K562 (cell line): ENCODE data around the gene GMEB2. TPM values are rescaled to one million over a fixed set of nuclear protein-coding genes. Genes with fewer than 3 reads are reported as not detected.

ENCODE experiments used
- ATAC-seq: fragments of 200-7000 bp; cut with Tn5 transposase; 3 replicates; pipeline ENCODE4 v1.9.1; 2020; ENCODE audit warnings: moderate library complexity
- BruUV-seq: library from RNA; stranded (reverse); fragments of 400-500 nt; replicated peaks from 2 replicates; lab custom pipeline; 2021; lab: Mats Ljungman, UMichigan
- CTCF ChIA-PET: fragments of 300-600 bp; formaldehyde crosslinking; extraction: SDS; loops from one replicate; lab custom pipeline; 2021; ENCODE audit warnings: low intra/inter-chr PET ratio; lab: Yijun Ruan, JAX
- POLR2A ChIA-PET: fragments of 300-600, 350-650 bp; sonication (Branson Sonifier 250); formaldehyde crosslinking; extraction: SDS; loops from one replicate; lab custom pipeline; 2021; ENCODE audit warnings: antibody characterized with exemption, inconsistent platforms; lab: Yijun Ruan, JAX
- DNase-seq, 4 experiments: peaks; one replicate each; pipeline versions ENCODE4 v3.0.0 to v3.0.0-alpha.2; 2011 to 2018; ENCODE audit warnings: low spot score in 3 of 4, mixed read lengths in 3 of 4; ENCODE audit errors: extremely low read depth in 1 of 4
- FAIRE-seq: peaks from 2 replicates; lab custom pipeline; 2011; peaks lifted over from hg19 to GRCh38; lab: Jason Lieb, UNC
- H2AFZ ChIP-seq: 2 replicates; pipeline ENCODE4 v1.6.0; 2011; ENCODE audit warnings: low read depth, low read length, control low read depth, inconsistent platforms
- H3K27ac ChIP-seq: fragments of 200-600 bp; 3 replicates; pipeline ENCODE4 v1.8.0; 2011; ENCODE audit warnings: low read depth, mild to moderate bottlenecking, control low read depth, inconsistent platforms, low read length, moderate library complexity, mixed read lengths; ENCODE audit errors: extremely low read depth
- H3K27me3 ChIP-seq, 2 experiments: fragments of 300-600 bp in 1 of 2; 2 replicates in 1 of 2; 3 replicates in 1 of 2; pipeline versions ENCODE4 v1.6.0 to v1.8.0; 2011; ENCODE audit warnings: inconsistent platforms in 2 of 2, low read length in 2 of 2, mild to moderate bottlenecking in 1 of 2, mixed read lengths in 1 of 2, moderate library complexity in 1 of 2; ENCODE audit not compliant: control insufficient read depth in 2 of 2, insufficient read depth in 2 of 2
- H3K36me3 ChIP-seq: fragments of 300-600 bp; 3 replicates; pipeline ENCODE4 v1.8.0; 2011; ENCODE audit warnings: mild to moderate bottlenecking, low read length, inconsistent platforms; ENCODE audit not compliant: control insufficient read depth, insufficient read depth
- H3K4me1 ChIP-seq, 2 experiments: fragments of 200-600 bp in 1 of 2; replicated peaks in 1 of 2; 2 replicates in 1 of 2; 3 replicates in 1 of 2; pipeline versions ENCODE4 v1.5.1 to v1.8.0; 2011; ENCODE audit warnings: inconsistent platforms in 2 of 2, low read length in 2 of 2, mild to moderate bottlenecking in 1 of 2, mixed read lengths in 1 of 2, moderate library complexity in 1 of 2; ENCODE audit not compliant: control insufficient read depth in 2 of 2, insufficient read depth in 2 of 2
- H3K4me2 ChIP-seq: 2 replicates; pipeline ENCODE4 v1.6.1; 2011; ENCODE audit warnings: low read length, control low read depth, inconsistent platforms, mixed read lengths; ENCODE audit not compliant: insufficient read depth
- H3K4me3 ChIP-seq: fragments of 200-600 bp; sonication (generic), shearing (Covaris generic); 2 replicates; pipeline ENCODE4 v1.5.1; 2016; ENCODE audit warnings: control low read depth, inconsistent platforms
- H3K79me2 ChIP-seq: fragments of 200-600 bp; 3 replicates; pipeline ENCODE4 v1.8.0; 2011; ENCODE audit warnings: low read length, inconsistent platforms; ENCODE audit not compliant: control insufficient read depth, insufficient read depth
- H3K9ac ChIP-seq, 2 experiments: 2 replicates each; pipeline versions ENCODE4 v1.6.0 to v1.6.1; 2011; ENCODE audit warnings: low read depth in 2 of 2, low read length in 2 of 2, control low read depth in 1 of 2, inconsistent platforms in 1 of 2, mild to moderate bottlenecking in 1 of 2, mixed read lengths in 1 of 2; ENCODE audit not compliant: insufficient read depth in 1 of 2
- H3K9me1 ChIP-seq: one replicate; pipeline ENCODE4 v1.6.0; 2011; ENCODE audit warnings: inconsistent platforms, mild to moderate bottlenecking, low read length, moderate library complexity; ENCODE audit not compliant: control insufficient read depth, insufficient read depth
- H3K9me3 ChIP-seq: replicated peaks from 2 replicates; pipeline ENCODE4 v1.5.1; 2011; ENCODE audit warnings: low read depth, low read length, inconsistent platforms; ENCODE audit not compliant: control insufficient read depth, insufficient read depth
- H4K20me1 ChIP-seq: replicated peaks from 2 replicates; pipeline ENCODE4 v1.6.1; 2011; ENCODE audit warnings: low read length, inconsistent platforms, mixed read lengths; ENCODE audit not compliant: control insufficient read depth, insufficient read depth
- CHD1 ChIP-seq: fragments of 200-600 bp; sonication (generic); IDR thresholded peaks from one replicate; pipeline ENCODE4 v1.6.1; 2012; ENCODE audit warnings: mild to moderate bottlenecking, moderate library complexity, low read length, inconsistent platforms
- CSDE1 ChIP-seq, 2 experiments: fragments of 450-650 bp; IDR thresholded peaks; 2 replicates each; pipeline ENCODE4 v1.6.1; 2016; ENCODE audit warnings: mild to moderate bottlenecking in 1 of 2
- CTBP1 ChIP-seq: fragments of 450-650 bp; IDR thresholded peaks from 2 replicates; pipeline ENCODE4 v1.6.1; 2016; ENCODE audit warnings: borderline replicate concordance
- MAZ ChIP-seq, 2 experiments: fragments of 450-650 bp in 1 of 2; sonication (generic) in 1 of 2; formaldehyde crosslinking; IDR thresholded peaks in 1 of 2; conservative IDR thresholded peaks in 1 of 2; 2 replicates each; pipeline versions ENCODE4 v1.4.0 to v1.5.0; 2020; ENCODE audit warnings: mild to moderate bottlenecking in 1 of 2, missing genetic modification reagents in 1 of 2
- MCM5 ChIP-seq: fragments of 450-650 bp; IDR thresholded peaks from 2 replicates; pipeline ENCODE4 v1.6.1; 2016; ENCODE audit warnings: low read depth
- SP1 ChIP-seq: sonication (generic); formaldehyde crosslinking; IDR thresholded peaks from 2 replicates; pipeline ENCODE4 v1.8.1; 2022; ENCODE audit warnings: mild to moderate bottlenecking, missing genetic modification reagents
- ZNF398 ChIP-seq: fragments of 250-450 bp; sonication (Bioruptor Pico); IDR thresholded peaks from 2 replicates; pipeline ENCODE4 v1.8.0; 2021; ENCODE audit warnings: moderate library complexity, mild to moderate bottlenecking, inconsistent platforms
- ZNF507 ChIP-seq: conservative IDR thresholded peaks from 2 replicates; pipeline ENCODE4 v1.6.1; 2017; ENCODE audit warnings: missing genetic modification characterization, missing compliant biosample characterization
- ZNF76 ChIP-seq: fragments of 250-450 bp; sonication (Bioruptor Pico); IDR thresholded peaks from 2 replicates; pipeline ENCODE4 v1.4.0; 2020; ENCODE audit warnings: mild to moderate bottlenecking, moderate library complexity, borderline replicate concordance
- WGBS: fragments of 100-300 bp; shearing (Covaris generic); methylation state at CpG from one replicate; pipeline ENCODE4 v1.1.6; 2016; ENCODE audit warnings: low coverage, mixed read lengths; ENCODE audit not compliant: insufficient coverage; ENCODE audit errors: missing lambda C conversion rate; 5-methylcytosine and 5-hydroxymethylcytosine counted together
- in situ Hi-C: fragments of 300-500 bp; cut with MboI; formaldehyde crosslinking; loops from 4 replicates; pipeline ENCODE4 v1.15.0; 2018; ENCODE audit warnings: inconsistent platforms, mixed read lengths
- intact Hi-C: fragments of 100-400 bp; cut with micrococcal nuclease; formaldehyde crosslinking; loops from 2 replicates; pipeline ENCODE4 v1.14.2; 2022
- polyA plus RNA-seq, 8 experiments: library from polyadenylated mRNA; depleted of rRNA in 4 of 8; stranded (reverse) in 5 of 8; unstranded in 3 of 8; fragments of >200 nt; fragmentation: Nextera tagmentation in 2 of 8; fragmentation: Illumina TruSeq in 1 of 8; extraction: Ambion mirVana in 2 of 8; extraction: Trizol in 1 of 8; gene quantifications; 2 replicates each; pipeline versions ENCODE4 v1.2.1 to v1.2.3, GENCODE V29; 2011 to 2014; ENCODE audit warnings: inconsistent platforms in 1 of 8, missing spikeins in 1 of 8
- total RNA-seq, 7 experiments: library from RNA; depleted of rRNA in 6 of 7; stranded (reverse); fragments of >200 nt in 6 of 7; fragmentation: Illumina TruSeq in 2 of 7; extraction: Trizol in 2 of 7; gene quantifications; 2 replicates each; pipeline versions ENCODE4 v1.2.1 to v1.2.3, GENCODE V29; 2011 to 2021; ENCODE audit warnings: low replicate concordance in 1 of 7
- TF ChIP-seq, protein P1 (sequence below): sonication (generic); formaldehyde crosslinking; IDR thresholded peaks from 2 replicates; pipeline ENCODE4 v1.8.0; 2022; ENCODE audit warnings: mild to moderate bottlenecking, missing genetic modification reagents

Gene GMEB2
- total and polyA plus RNA-seq, 9 of the 15 experiments (the other 6 are each of a cell fraction or from before 2014, with no cell fraction given) = 0.03 to 13.9 (median 6.3) TPM

DNA sequence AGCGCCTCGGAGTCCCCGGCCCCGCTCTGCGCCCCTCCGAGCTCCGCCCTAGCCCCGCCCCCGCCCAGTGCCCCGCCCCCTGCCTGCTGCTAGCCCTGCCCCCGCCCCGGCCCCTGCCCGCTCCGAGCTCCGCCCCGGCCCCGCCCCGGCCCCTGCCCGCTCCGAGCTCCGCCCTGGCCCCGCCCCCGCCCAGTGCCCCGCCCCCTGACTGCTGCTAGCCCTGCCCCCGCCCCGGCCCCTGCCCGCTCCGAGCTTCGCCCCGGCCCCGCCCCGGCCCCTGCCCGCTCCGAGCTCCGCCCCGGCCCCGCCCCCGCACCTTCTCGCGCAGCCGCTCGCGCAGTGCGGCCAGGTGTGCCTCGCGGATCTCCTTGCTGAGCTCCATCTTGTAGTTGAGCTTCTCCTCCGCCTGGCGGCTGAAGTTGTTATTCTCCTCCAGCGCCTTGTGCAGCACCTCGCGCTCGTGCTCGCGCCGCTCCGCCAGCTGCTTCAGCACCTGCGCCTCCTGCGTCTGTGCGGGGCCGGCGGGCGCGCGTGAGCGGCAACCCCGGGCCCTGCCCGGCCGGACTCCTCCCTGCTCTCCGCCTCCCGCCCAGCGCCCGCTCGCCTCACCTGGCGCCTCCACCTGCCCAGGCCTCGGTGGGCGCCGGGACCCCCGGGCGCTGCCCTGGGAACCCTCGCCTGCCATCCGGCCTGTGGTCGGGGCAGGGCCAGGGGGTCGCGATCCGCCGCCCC lies 15.1 kb upstream of the GMEB2 start:
- ChIA-PET POLR2A (interaction anchor here (0.6 to 1.9 kb wide), 7 partner anchors 11 to 377 kb away, joined by 3 to 8 read pairs (median 4); partner anchors contain the start of genes GMEB2 and STMN3), CTCF (no interaction called here)
- peak overlapping the region; percentile 71 for H3K4me2 ChIP-seq
- in situ Hi-C loops = no loop called here
- H3K36me3 ChIP-seq = peaks cover 5% of the 10 kb centered on the region; the same call in 1 of the 3 replicates
- H4K20me1 ChIP-seq = no peaks in the 10 kb centered on the region
- no peaks in the 10 kb centered on the region for H3K79me2 ChIP-seq
- peak overlapping the region; percentile 38 to 84; a peak in 3 of 4 replicates for H3K9ac ChIP-seq
- peak overlapping the region; percentile 63; the same call in 1 of the 3 replicates for H3K27ac ChIP-seq
- peak overlapping the region; percentile 70; the same call in 1 of the 2 replicates for H2AFZ ChIP-seq
- H3K9me3 ChIP-seq = no peaks in the 10 kb centered on the region
- no TSS peak for BruUV-seq
- intact Hi-C loops = no loop called here
- peak overlapping the region; percentile 44 for H3K4me3 ChIP-seq
- 1% methylated on average over 29 of the region's 86 CpGs for WGBS
- H3K27me3 ChIP-seq = no peaks in the 10 kb centered on the region
- DNase-seq = peak; percentile 92 to 97 (median 94)
- no peaks in the 10 kb centered on the region for H3K9me1 ChIP-seq
- peaks cover 0 to 52% of the 10 kb centered on the region in 2 experiments; a peak in 3 of 5 replicates for H3K4me1 ChIP-seq
- ATAC-seq = peak; percentile 94
- peak; percentile 93 for FAIRE-seq
- TF ChIP-seq ZNF76 (CRISPR knock-in tag) (no peak), CHD1 (no peak), MAZ (CRISPR knock-in tag; conservative IDR thresholded peaks at IDR 0.05 in 1 of 2, IDR thresholded peaks at IDR 0.05 in 1 of 2) (peak in 1 of 2 experiments; percentile 74; a peak in 2 of 4 replicates), SP1 (CRISPR knock-in tag) (peak; percentile 79), CSDE1 (IDR thresholded peaks at IDR 0.05) (no peak), ZNF398 (CRISPR knock-in tag) (no peak), ZNF507 (no peak), CTBP1 (peak; percentile 95), MCM5 (no peak)
- TF ChIP-seq, protein P1, sequence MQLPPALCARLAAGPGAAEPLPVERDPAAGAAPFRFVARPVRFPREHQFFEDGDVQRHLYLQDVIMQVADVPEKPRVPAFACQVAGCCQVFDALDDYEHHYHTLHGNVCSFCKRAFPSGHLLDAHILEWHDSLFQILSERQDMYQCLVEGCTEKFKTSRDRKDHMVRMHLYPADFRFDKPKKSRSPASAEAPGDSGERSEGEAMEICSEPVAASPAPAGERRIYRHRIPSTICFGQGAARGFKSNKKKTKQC (CRISPR knock-in tag) = no peak
